Stimulated activated CD4-positive, alpha-beta T cell treated with anti-CD3 and anti-CD28 coated beads, Interleukin-12 subunit alpha, Interleukin-12 subunit beta, amount 100 ng/mL, for 4 hours (primary cell): ENCODE results near the gene KLF2.
"Not testable (repeated sequence)": the region's sequence is repeated elsewhere in the genome, so short reads cannot be mapped to it uniquely, and the experiment has no call there.

ENCODE experiments used
- DNase-seq: peaks from one replicate; pipeline ENCODE4 v3.0.0-alpha.2; 2020

KLF2 gene

DNA sequence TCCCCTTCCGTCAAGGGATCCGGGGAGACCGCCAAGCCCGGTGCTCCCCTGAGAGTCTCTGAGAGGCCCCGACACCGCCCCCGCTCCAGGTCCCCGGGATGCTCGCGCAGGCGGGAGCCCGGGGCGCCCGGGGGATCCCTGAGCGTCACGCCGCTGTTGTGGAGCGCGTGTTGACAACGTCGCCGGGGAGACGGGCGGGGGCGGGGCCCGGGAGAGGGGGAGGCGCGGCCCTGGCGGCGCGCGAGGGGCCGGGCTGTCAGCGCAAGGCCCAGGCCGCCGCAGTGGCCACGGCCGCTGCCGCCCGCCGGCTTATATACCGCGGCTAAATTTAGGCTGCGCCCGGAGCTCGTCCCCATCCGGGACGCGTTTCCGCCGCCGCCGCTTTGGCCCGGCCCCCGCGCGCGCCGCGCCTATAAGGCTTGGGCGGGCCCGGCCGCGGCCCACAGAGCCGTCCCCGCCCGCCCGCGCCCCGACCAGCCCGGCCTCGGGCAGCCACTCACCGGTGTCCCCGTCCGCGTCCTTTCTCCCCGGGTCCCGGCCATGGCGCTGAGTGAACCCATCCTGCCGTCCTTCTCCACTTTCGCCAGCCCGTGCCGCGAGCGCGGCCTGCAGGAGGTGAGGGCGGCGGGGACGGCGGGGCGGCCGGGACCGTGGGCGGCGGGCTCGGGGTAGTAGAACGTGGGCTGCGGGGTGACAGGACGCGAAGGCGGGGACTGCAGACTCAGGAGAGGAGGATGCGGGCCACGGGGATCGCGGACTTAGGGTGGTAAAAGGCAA, at the start of gene KLF2:
Gene KLF2 (plus strand): TSS at position 443 of the 777 bp plus-strand sequence. CDS start 98 bp downstream, at position 541.
- DNase-seq: peak; percentile 72

DNA sequence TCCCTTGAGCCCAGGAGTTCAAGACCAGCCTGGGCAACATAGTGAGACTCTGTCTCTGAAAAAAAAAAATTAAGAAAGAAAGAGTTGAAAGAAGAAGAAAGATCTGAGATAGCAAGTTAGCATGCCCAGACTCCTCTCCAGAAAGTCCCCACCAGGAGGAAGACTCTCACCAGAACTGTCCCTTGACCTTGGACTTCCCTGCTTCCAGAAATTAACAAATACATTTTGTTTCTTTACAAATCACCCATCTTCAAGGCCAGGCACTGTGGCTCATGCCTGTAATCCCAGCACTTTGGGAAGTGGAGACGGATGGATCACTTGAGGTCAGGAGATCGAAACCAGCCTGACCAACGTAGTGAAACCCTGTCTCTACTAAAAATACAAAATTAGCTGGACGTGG, 44.3 kb upstream of the KLF2 start:
- no peak for DNase-seq

DNA sequence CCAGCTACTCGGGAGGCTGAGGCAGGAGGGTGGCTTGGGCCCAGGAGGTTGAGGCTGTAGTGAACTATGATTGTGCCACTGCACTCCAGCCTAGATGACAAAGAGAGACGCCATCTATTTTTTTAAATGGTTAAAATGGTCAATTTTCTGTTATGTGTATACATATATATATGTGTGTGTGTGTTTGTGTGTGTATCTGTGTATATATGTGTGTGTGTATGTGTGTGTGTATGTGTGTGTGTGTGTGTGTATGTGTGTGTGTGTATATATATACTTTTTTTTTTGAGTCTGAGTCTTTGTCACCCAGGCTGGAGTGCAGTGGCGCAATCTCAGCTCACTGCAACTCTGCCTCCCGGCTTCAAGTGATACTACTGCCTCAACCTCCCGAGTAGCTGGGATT, 42.9 kb upstream of the KLF2 start:
- no peak for DNase-seq

DNA sequence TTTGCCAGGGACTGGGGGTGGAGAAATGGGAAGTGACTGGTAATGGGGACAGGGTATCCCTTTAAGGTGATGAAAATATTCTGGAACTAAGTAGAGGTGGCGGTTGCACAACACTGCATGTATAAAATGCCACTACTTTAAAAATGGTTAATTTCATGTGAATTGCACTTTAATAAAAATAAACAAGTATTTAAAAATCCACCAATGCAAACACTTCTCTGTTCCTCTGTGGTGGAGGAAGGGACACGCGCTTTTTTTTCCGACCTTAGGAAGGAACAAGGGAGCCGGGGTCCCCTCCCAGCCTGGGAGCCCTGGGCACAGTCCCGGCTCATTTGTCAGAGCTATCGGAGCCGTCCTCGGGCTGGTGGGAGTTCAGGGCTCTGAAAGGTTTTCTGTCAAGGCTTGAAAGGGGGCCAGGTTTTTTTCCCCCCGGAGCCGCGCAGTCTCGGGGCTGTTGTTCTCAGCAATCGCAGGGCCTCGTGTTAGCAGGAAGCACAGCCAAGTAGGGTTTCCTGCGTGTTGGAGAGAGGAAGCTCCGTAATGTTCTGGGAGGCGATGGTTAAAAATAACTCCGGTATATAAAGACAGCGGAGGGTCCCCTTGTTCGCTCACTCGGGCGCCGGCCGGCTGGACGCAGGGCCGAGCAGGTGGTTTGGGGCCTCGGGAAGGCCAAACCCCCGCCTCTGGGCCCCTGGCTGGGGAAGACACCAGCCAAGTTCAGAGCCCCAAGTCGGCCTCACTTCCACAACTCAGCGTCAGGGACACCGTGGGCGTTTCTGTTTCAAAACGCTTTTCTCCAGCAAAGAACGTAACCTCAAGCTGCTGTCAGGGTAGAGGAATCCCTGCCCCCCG, 41.2 kb upstream of the KLF2 start:
- DNase-seq: peak; percentile 69

DNA sequence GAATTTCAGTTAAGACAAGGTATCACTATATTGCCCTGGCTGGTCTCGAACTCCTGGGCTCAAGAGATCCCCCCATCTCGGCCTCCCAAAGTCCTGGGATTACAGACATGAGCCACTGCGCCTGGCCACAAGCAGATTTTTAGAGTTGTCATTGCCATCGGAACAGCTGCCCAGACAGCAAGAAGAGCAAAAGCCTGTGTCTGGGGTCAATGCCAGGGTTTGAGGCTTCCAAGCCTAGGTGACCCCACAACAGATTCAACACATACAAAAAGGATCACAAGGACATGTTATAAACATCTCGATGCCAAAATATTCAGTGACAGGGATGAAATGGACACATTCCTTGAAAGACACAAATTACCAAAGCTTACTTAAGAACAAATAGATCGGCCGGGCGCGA, 40.1 kb upstream of the KLF2 start:
- no peak for DNase-seq

DNA sequence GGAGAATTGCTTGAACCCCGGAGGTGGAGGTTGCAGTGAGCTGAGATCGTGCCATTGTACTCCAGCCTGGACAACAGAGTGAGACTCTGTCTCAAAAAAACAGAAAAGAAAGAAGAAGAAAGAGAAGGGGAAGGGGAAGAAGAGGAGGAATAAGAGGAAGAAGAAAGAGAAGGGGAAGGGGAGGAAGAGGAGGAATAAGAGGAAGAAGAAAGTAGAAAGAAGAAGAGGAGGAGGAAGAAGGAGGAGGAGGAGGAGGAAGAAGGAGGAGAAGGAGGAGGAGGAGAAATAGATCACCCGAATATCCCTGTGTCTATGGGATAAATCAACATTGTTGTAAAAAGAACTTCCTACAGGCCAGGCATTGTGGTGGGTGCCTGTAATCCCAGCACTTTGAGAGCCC, 39.5 kb upstream of the KLF2 start:
- not testable (repeated sequence) for DNase-seq

DNA sequence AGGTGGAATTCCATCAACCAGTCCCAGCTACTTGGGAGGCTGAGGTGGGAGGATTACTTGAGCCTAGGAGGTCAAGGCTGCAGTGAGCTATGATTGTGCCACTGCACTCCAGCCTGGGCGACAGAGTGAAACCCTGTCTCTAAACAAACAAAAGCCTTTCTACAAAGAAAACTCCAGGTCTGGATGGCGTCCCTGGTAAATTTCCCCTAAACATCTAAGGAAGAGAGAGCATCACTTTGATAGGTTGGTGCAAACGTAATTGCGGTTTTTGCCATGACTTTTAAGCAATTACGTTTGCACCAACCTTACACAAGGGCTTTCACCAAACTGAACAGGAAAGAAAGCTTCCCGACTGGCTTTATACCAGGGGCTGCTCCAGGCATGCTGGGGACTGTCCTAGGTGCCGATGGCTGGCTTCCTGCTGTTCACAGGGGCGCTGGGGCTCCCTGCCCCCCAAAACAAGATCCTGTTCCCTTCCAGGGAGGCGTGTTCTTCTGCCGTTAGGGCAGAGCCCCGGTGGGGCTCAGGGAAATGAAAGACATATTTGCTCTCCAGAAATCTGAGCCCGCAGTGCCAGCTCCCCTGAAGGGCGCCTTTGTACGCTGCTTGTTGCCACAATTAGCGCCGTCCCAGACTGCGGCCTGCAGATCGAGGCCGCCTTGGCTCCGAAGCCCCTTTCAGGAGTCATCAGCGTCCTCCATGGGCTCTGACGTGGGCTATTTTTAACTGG, 38.7 kb upstream of the KLF2 start:
- no peak for DNase-seq

DNA sequence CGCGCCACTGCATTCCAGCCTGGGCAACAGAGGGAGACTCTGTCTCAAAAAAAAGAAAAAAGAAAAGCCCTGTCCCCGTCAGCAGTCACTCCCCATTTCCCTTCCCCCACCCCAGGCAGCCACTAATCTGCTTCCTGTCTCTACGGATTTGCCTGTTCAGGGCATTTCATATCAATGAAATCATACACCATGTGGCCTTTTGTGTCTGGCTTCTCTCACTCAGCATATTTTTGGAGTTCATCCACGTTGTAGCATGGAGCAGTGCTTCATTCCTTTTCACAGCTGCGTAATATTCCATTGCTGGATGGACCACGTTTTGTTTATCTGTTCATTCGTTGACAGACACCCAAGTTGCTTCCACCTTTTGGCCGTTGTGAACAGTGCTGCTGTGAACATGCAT, 36.1 kb upstream of the KLF2 start:
- DNase-seq: no peak

DNA sequence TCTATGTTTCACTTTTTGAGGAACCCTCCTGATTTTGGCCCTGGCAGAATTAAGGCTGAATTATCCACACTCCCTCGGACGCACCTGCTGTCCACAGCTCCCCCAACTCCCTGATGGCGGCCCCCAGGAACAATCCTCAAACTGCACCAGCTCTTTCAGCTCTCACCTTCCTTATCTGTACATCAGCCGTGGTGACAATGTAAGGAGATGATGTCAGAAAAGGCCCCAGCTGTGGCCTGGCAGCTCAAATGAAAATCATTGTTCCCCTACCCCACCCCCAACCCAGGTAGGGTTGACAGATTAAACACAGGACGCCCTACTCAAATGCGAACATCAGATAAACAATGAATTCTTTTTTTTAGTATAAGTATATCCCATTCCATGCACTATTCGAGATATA, 35.0 kb upstream of the KLF2 start:
- DNase-seq: no peak

DNA sequence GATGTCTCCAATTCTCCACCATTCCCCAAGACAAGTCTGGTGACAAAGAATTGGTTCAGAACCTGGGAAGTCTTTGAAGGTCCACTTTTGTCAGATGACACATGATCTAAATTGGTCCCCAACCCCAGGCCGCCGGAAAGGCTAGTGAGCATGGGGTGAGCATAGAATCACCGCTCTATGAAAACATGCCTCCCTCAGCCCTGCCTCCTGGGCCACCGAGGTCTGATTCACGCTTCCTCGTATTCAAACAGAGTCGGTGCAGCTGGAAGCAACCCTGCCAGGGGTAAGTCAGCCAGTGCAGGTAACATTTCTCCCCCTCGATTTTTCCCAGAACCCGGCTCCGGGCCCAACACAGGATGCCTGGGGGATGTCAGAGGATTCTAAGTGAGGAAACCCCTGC, 33.9 kb upstream of the KLF2 start:
- DNase-seq: no peak

DNA sequence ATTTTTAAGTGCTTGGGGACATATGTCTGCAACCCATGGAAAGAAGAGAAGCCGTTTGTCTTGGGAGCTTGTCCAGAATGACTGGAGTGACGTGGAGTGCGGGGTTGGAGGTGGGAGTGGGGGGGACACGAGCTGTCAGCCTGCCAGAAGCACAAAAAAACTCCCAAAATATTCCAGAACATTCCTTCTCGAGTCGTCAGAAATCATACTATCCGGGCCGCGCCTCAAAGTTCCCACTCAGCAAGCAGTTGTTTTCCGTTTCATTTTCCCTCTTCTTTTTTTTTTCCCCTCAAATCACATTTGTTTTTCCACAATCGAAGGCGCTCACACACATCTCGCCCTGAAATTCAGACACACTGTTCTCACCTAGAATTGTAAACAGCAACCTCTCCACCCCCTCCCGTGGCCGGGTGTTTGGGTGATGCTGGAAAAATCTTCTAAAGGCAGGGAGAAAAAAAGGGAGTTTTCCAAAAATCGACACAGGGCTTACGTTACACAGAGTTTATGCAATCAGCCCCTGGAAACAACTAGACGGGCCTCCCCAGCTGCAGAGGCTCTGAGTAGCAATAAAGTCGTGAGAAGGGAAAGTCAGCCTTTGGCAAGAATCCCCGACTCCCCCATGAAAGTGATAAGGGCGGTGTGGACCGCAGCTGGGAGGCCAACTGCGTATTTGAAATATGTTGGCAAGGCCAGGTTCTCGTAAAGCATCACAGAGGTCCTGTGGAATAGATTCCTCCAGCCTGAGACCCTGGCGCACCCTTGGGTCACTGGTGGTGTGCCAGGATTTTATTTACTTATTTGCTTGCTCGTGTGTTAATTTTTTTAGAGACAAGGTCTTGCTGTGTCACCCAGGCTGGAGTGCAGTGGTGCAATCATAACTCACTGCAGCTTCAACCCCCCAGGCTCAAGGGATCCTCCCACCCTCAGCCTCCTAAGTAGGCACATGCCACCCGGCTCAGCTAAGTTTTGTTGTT, 31.2 kb upstream of the KLF2 start:
- no peak for DNase-seq

DNA sequence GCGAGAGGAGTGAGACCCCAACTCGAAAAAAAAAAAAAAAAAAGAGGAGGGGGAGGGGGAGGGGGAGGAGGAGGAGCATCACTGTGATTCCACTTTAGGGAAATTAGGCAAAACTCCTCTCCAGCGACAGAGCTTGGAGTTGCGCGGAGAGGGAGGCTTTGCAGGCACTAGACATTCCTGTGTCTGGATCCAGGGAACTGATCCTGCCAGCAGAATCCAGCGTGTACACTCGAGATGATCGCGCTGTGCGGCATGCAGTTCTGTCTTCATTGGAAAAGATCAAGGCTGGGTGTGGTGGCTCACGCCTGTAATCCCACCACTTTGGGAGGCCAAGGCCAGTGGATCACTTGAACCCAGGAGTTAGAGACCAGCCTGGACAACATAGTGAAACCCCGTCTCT, 29.6 kb upstream of the KLF2 start:
- no peak for DNase-seq

DNA sequence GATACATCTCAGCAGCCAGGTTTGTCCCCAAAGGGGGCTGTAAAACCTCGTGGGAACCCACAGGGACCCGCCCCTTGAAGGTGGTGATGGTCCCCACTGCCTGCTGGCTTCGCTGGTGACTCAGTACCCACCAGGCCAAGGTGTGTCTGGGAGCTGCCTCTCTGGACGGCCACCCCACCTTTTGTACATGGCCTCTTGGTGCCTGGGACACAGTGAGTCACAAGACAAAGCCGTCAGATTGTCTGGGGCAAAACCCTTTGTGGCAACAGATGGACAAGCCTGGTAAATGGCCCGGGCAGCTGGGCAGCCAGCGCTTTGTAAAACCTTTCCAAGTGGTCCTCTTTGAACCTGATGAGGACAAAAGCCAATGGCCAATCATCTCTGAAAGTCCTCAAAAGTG, 27.9 kb upstream of the KLF2 start:
- no peak for DNase-seq

DNA sequence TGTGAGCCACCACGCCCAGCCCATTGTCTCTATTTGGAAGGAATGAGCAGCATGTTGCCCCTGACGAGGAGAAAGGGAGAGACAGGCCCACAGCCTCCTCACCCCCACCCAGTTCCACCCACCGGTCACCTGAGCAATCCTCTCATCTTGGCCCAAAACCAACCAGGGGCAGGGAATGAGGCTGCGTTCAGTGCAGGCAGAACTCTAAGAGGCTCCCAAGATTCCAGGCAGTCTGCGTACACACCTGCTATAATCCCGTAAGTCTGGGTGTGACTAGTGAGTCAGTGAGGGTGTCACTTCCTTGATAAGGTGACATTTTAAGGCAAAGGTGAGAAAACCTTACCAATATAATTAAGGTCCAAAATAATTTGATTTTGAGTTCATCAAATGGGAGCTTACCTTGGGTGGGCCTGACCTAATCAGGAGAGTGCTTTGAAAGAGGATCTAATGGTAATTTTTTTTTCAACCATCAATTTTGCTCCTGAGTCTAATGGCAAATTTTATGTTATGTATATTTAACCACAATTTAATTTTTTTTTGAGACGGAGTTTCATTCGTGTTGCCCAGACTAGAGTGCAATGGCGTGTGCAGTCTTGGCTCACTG, 26.9 kb upstream of the KLF2 start:
- DNase-seq: no peak

DNA sequence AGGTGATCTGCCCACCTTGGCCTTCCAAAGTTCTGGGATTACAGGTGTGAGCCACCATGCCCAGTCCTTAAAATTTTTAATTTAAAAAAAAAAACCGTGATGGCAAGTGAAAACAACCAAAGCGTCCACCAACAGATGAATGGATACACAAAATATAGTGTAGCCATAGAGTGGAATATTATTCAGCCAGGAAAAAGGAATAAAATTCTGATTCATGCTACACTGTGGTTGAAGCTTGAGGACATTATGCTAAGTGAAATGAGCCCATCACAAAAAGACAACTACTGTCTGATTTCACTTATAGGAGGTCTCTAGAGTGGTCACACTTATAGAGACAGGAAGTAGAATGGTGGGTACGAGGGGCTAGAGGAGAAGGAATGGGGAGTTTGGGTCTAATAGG, 26.3 kb upstream of the KLF2 start:
- no peak for DNase-seq

DNA sequence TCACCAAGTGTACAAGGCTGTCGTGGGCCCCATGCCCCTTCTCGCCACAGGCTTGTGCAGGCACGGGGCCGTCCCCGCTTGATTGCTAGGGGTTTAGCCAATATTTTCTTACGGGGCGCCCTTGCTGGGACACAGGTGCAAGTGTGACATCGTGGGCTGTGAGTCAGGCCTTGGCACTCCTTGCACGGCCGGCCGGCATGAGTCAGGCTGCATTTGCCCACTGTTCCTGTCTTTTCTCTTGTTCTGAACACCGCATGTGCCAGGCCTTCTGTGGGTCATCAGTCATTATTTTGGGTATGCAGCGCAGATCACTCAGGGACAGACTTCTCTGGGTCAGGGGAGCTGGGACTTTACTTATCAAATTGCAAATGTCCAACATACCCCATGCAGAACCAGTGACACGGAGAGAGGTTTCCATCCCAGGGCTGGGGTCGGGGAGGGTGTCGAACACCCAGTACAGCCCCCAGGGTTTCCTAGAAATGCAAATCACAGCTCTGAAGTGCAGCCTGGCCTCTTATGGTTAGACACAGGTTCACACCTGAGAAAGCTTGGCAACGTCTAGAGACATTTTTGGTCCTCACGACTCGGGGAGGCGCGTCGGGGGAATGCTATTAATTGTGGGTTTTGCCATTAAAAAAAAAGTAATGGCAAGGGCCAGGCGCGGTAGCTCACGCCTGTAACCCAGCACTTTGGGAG, 22.5 kb upstream of the KLF2 start:
- DNase-seq: no peak

DNA sequence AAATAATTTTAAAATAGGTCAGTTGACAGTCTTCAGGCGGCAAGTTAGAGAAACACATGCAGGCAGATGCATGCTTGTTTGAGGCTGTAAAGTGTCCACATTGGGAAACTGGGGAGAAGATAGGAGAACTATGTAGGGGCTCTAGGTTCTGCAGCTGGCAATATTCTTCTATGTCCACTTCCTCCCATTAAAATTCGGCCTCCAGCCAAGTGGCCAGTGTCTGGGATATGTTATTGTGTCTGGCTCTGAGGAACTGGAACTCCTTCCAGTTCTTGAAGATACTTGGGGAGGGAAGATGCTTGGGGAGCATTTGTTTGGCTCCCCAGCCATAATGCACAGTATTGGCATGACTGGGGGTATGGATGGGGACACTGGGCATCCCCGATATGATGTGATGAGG, 20.9 kb upstream of the KLF2 start:
- DNase-seq: no peak

DNA sequence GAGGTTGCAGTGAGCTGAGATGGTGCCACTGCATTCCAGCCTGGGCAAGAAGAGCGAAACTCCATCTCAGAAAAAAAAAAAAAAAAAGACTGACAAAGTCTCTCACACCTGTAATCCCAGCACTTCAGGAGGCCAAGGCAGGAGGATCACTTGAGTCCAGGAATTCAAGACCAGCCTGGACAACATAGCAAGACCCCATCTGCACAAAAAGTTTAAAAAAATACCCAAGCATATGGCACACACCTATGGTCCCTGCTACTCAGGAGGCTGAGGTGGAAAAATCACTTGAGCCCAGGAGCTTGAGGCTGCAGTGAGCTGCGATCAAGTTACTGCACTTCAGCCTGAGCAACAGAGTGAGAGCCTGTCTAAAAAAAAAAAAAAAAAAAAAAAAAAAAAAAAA, 20.1 kb upstream of the KLF2 start:
- not testable (repeated sequence) for DNase-seq

DNA sequence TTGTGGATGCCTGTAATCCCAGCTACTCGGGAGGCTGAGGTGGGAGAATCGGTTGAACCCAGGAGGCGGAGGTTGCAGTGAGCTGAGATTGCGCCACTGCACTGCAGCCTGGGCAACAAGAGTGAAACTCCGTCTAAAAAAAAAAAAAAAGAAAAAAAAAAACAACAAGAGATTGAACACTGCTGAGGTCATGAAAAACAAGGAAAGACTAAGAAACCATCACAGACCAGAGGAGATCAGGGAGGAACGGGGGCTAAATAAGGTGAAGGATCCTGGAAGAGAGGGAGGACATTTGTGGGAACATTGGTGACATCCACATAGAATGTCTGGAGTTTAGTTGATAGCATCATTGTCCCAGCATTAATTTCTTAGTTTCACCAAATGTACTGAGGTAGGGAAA, 19.6 kb upstream of the KLF2 start:
- not testable (repeated sequence) for DNase-seq

DNA sequence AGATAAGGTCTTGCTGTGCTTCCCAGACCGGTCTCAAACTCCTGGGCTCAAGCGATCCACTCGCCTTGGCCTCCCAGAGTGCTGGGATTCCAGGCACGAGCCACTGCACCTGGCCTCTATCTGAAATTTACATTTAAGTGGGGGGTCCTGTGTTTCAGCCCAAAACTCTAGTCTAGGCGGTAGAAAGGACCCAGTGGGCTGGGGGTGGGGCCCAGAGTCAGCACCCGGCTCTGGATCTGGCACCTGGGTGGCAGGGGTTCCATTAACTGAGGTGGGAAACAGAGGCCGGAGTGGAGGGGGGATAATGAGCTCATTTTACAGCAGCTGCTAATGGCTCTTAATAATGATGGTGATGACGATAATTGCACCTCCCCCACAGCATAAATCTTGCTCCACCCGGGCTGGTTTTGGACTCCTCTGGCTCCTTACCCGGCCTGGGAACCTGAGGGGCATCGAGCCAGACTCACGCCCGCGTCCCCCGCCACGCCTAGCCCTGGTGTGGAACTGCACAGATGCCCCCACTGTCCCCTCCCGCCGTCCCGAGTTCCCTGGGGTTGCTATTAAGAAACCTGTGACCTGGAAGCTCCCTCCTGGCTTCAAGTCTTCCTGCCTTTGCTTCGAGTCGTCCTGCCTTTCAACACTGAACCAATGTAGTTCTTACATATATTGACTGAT, 17.8 kb upstream of the KLF2 start:
- no peak for DNase-seq

DNA sequence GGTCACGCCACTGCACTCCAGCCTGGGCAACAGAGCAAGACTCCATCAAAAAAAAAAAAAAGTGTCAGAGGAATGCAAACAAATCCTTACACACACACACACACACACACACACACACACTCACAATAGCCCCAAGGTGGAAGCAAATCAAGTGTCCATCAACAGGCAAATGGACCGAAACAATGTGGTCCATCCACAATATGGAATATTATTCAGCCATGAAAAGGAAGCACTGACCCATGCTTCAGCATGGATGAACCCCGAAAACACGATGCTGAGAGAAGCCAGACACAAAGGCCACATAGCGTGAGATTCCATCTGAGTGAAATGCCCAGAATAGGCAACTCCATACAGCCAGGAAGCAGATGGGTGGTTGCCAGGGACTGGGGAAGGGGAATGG, 16.5 kb upstream of the KLF2 start:
- DNase-seq: no peak
